H9 (cell line): ENCODE measurements around the gene ROBO1. TPM values are rescaled to one million over a fixed set of nuclear protein-coding genes. Genes with fewer than 3 reads are reported as not detected.

Source experiments
- DNase-seq: peaks from one replicate; pipeline ENCODE4 v3.0.0-alpha.2; 2017
- H2AFZ ChIP-seq: one replicate; pipeline ENCODE4 v1.6.1; 2013; ENCODE audit warnings: mild to moderate bottlenecking, low read length, control low read depth, moderate library complexity
- H2AK5ac ChIP-seq: 2 replicates; pipeline ENCODE4 v1.6.1; 2013; ENCODE audit warnings: low read length, control low read depth, mixed read lengths; ENCODE audit not compliant: insufficient read length
- H2BK120ac ChIP-seq: one replicate; pipeline ENCODE4 v1.6.1; 2013; ENCODE audit warnings: low read depth, mild to moderate bottlenecking, low read length, control low read depth, inconsistent platforms; ENCODE audit not compliant: poor library complexity, severe bottlenecking
- H2BK12ac ChIP-seq: 2 replicates; pipeline ENCODE4 v1.6.1; 2013; ENCODE audit warnings: low read length, control low read depth, mixed read lengths, low read depth; ENCODE audit not compliant: insufficient read length
- H2BK15ac ChIP-seq: 2 replicates; pipeline ENCODE4 v1.6.1; 2013; ENCODE audit warnings: low read depth, low read length, control low read depth
- H2BK20ac ChIP-seq: one replicate; pipeline ENCODE4 v1.6.1; 2013; ENCODE audit warnings: low read depth, mild to moderate bottlenecking, low read length, control low read depth, inconsistent platforms; ENCODE audit not compliant: poor library complexity, severe bottlenecking
- H2BK5ac ChIP-seq: 2 replicates; pipeline ENCODE4 v1.6.1; 2013; ENCODE audit warnings: low read length, control low read depth, mixed read lengths; ENCODE audit not compliant: insufficient read length
- H3K14ac ChIP-seq: 2 replicates; pipeline ENCODE4 v1.6.1; 2013; ENCODE audit warnings: low read length, control low read depth; ENCODE audit not compliant: insufficient read depth
- H3K18ac ChIP-seq: 2 replicates; pipeline ENCODE4 v1.6.1; 2013; ENCODE audit warnings: low read depth, mild to moderate bottlenecking, mixed read lengths, low read length, control low read depth; ENCODE audit not compliant: insufficient read length
- H3K23ac ChIP-seq: 2 replicates; pipeline ENCODE4 v1.6.1; 2013; ENCODE audit warnings: low read length, control low read depth, mixed read lengths, low read depth; ENCODE audit not compliant: insufficient read length
- H3K23me2 ChIP-seq: 2 replicates; pipeline ENCODE4 v1.6.1; 2013; ENCODE audit warnings: low read depth, mild to moderate bottlenecking, mixed read lengths, low read length, control low read depth; ENCODE audit not compliant: insufficient read length, poor library complexity, severe bottlenecking
- H3K27ac ChIP-seq: 2 replicates; pipeline ENCODE4 v1.5.1; 2013; ENCODE audit warnings: low read length, control low read depth, mixed read lengths, low read depth; ENCODE audit not compliant: insufficient read length
- H3K27me3 ChIP-seq: 2 replicates; pipeline ENCODE4 v1.6.1; 2013; ENCODE audit warnings: low read length, control low read depth, inconsistent platforms; ENCODE audit not compliant: insufficient read depth
- H3K4ac ChIP-seq: 2 replicates; pipeline ENCODE4 v1.6.1; 2013; ENCODE audit warnings: low read depth, mild to moderate bottlenecking, control low read depth, inconsistent platforms, low read length, moderate library complexity
- H3K4me1 ChIP-seq: 2 replicates; pipeline ENCODE4 v1.6.1; 2013; ENCODE audit warnings: low read length, control low read depth, inconsistent platforms; ENCODE audit not compliant: insufficient read depth
- H3K4me2 ChIP-seq: 2 replicates; pipeline ENCODE4 v1.6.1; 2013; ENCODE audit warnings: low read length, control low read depth, mixed read lengths; ENCODE audit not compliant: insufficient read length, insufficient read depth
- H3K56ac ChIP-seq: 2 replicates; pipeline ENCODE4 v1.6.1; 2013; ENCODE audit warnings: low read depth, mild to moderate bottlenecking, mixed read lengths, low read length, control low read depth; ENCODE audit not compliant: insufficient read length
- H3K79me1 ChIP-seq: 2 replicates; pipeline ENCODE4 v1.6.1; 2013; ENCODE audit warnings: low read depth, mild to moderate bottlenecking, moderate library complexity, low read length, control low read depth, inconsistent platforms; ENCODE audit not compliant: insufficient read depth, poor library complexity, severe bottlenecking
- H3K79me2 ChIP-seq: 2 replicates; pipeline ENCODE4 v1.6.1; 2013; ENCODE audit warnings: low read length, control low read depth, inconsistent platforms; ENCODE audit not compliant: insufficient read depth
- H3K9ac ChIP-seq: 2 replicates; pipeline ENCODE4 v1.6.1; 2013; ENCODE audit warnings: low read length, control low read depth, mixed read lengths; ENCODE audit not compliant: insufficient read length; ENCODE audit errors: extremely low read depth
- H3K9me3 ChIP-seq: one replicate; pipeline ENCODE4 v1.6.1; 2013; ENCODE audit warnings: low read depth, low read length, inconsistent platforms; ENCODE audit not compliant: control insufficient read depth
- H3T11ph ChIP-seq: one replicate; pipeline ENCODE4 v1.6.1; 2013; ENCODE audit warnings: mild to moderate bottlenecking, low read length, control low read depth, inconsistent platforms
- H4K20me1 ChIP-seq: one replicate; pipeline ENCODE4 v1.6.1; 2013; ENCODE audit not compliant: control insufficient read depth, insufficient read length, insufficient read depth
- H4K5ac ChIP-seq: 2 replicates; pipeline ENCODE4 v1.6.1; 2013; ENCODE audit warnings: low read depth, mild to moderate bottlenecking, mixed read lengths, low read length, control low read depth; ENCODE audit not compliant: insufficient read length
- H4K8ac ChIP-seq: replicated peaks from 2 replicates; pipeline ENCODE4 v1.6.1; 2013; ENCODE audit warnings: low read length, control low read depth, mixed read lengths, low read depth; ENCODE audit not compliant: insufficient read length
- H4K91ac ChIP-seq: 2 replicates; pipeline ENCODE4 v1.6.1; 2013; ENCODE audit warnings: low read depth, mild to moderate bottlenecking, moderate library complexity, mixed read lengths, low read length, control low read depth; ENCODE audit not compliant: insufficient read length
- H3K27ac Mint-ChIP-seq, 3 experiments: 2 replicates in 2 of 3; 3 replicates in 1 of 3; pipeline ENCODE4 v1.8.0; 2020 to 2021; ENCODE audit warnings: mixed read lengths in 3 of 3, mild to moderate bottlenecking in 1 of 3, moderate library complexity in 1 of 3
- H3K27me3 Mint-ChIP-seq: 2 replicates; pipeline ENCODE4 v1.8.0; 2021; ENCODE audit warnings: low read depth, mild to moderate bottlenecking, moderate library complexity, mixed read lengths
- H3K36me3 Mint-ChIP-seq, 3 experiments: 2 replicates in 2 of 3; 3 replicates in 1 of 3; pipeline ENCODE4 v1.8.0; 2020 to 2021; ENCODE audit warnings: low read depth in 3 of 3, mixed read lengths in 3 of 3; ENCODE audit not compliant: insufficient read depth in 1 of 3
- H3K4me1 Mint-ChIP-seq, 2 experiments: 2 replicates each; pipeline ENCODE4 v1.8.0; 2020; ENCODE audit warnings: mixed read lengths in 2 of 2
- H3K4me3 Mint-ChIP-seq, 2 experiments: 2 replicates in 1 of 2; 3 replicates in 1 of 2; pipeline ENCODE4 v1.8.0; 2020 to 2021; ENCODE audit warnings: mild to moderate bottlenecking in 2 of 2, mixed read lengths in 2 of 2, moderate library complexity in 1 of 2
- H3K9me3 Mint-ChIP-seq, 2 experiments: 2 replicates in 1 of 2; 3 replicates in 1 of 2; pipeline ENCODE4 v1.8.0; 2020; ENCODE audit warnings: mild to moderate bottlenecking in 2 of 2, mixed read lengths in 2 of 2, moderate library complexity in 1 of 2
- CTCF ChIP-seq: fragments of 200-600 bp; sonication (generic); conservative IDR thresholded peaks from 3 replicates; pipeline ENCODE4 v1.8.0; 2021; ENCODE audit warnings: antibody characterized with exemption, mild to moderate bottlenecking
- WGBS: extraction: QIAGEN DNeasy Blood & Tissue Kit; methylation state at CpG from one replicate; pipeline ENCODE4 v1.1.7; 2013; ENCODE audit warnings: missing lambda C conversion rate, low lambda C conversion rate, mixed read lengths; ENCODE audit not compliant: insufficient read length; ENCODE audit errors: extremely low coverage; 5-methylcytosine and 5-hydroxymethylcytosine counted together
- total RNA-seq: library from RNA; stranded (reverse); gene quantifications from 2 replicates; pipeline ENCODE4 v1.2.1, GENCODE V29; 2021

Gene ROBO1
- total RNA-seq, 1 experiment from 2014 or later: 62.7 TPM

GRCh38 chr3:79253704-79254103 is 514.1 kb downstream of the ROBO1 start:
- no peaks in the 10 kb centered on the region for H3K79me2 ChIP-seq
- no peak overlapping the region for H3K4me2 ChIP-seq
- TF ChIP-seq CTCF: no peak
- Mint-ChIP-seq H3K36me3 (no peaks in the 10 kb centered on the region), H3K27ac (no peak overlapping the region; a peak in 1 of 7 replicates), H3K27me3 (no peaks in the 10 kb centered on the region), H3K4me3 (no peak overlapping the region), H3K4me1 (no peaks in the 10 kb centered on the region), H3K9me3 (no peaks in the 10 kb centered on the region)
- no peak overlapping the region for H2AFZ ChIP-seq
- no peak overlapping the region for H2BK15ac ChIP-seq
- H3K14ac ChIP-seq: no peak overlapping the region
- H3K9ac ChIP-seq: no peak overlapping the region
- no peak overlapping the region for H3T11ph ChIP-seq
- no peak overlapping the region for H2BK20ac ChIP-seq
- no peak overlapping the region for H3K23ac ChIP-seq
- no peaks in the 10 kb centered on the region for H3K79me1 ChIP-seq
- H3K18ac ChIP-seq: no peak overlapping the region
- no CpG with 5 or more reads among the region's 4 CpGs for WGBS
- no peak overlapping the region for H4K5ac ChIP-seq
- H3K27me3 ChIP-seq: no peaks in the 10 kb centered on the region
- no peak overlapping the region for H3K27ac ChIP-seq
- no peak overlapping the region for H2BK5ac ChIP-seq
- H4K91ac ChIP-seq: no peak overlapping the region
- H2BK120ac ChIP-seq: no peak overlapping the region
- H3K4ac ChIP-seq: no peak overlapping the region
- no peak overlapping the region for H3K56ac ChIP-seq
- H3K4me1 ChIP-seq: no peaks in the 10 kb centered on the region
- no peaks in the 10 kb centered on the region for H4K20me1 ChIP-seq
- H3K23me2 ChIP-seq: no peaks in the 10 kb centered on the region
- no peak for DNase-seq
- no peaks in the 10 kb centered on the region for H3K9me3 ChIP-seq
- no peak overlapping the region for H4K8ac ChIP-seq
- H2BK12ac ChIP-seq: no peak overlapping the region
- no peak overlapping the region for H2AK5ac ChIP-seq
